Nephron progenitor cell (in vitro differentiated cells): ENCODE data around the gene GABRR1.

Source experiments
- DNase-seq: peaks from one replicate; pipeline ENCODE4 v3.0.0; 2021
- H3K27ac Mint-ChIP-seq: 2 replicates; pipeline ENCODE4 v1.8.0; 2021; ENCODE audit warnings: mild to moderate bottlenecking, moderate library complexity, mixed read lengths
- H3K27me3 Mint-ChIP-seq: 2 replicates; pipeline ENCODE4 v1.8.0; 2021; ENCODE audit warnings: mild to moderate bottlenecking, low read depth, mixed read lengths; ENCODE audit not compliant: poor library complexity
- H3K36me3 Mint-ChIP-seq: 2 replicates; pipeline ENCODE4 v1.8.0; 2021; ENCODE audit warnings: low read depth, mixed read lengths
- H3K4me1 Mint-ChIP-seq: 2 replicates; pipeline ENCODE4 v1.8.0; 2021; ENCODE audit warnings: mixed read lengths
- H3K4me3 Mint-ChIP-seq: 2 replicates; pipeline ENCODE4 v1.8.0; 2021; ENCODE audit warnings: mild to moderate bottlenecking, moderate library complexity, mixed read lengths
- H3K9me3 Mint-ChIP-seq: 2 replicates; pipeline ENCODE4 v1.8.0; 2021; ENCODE audit warnings: mild to moderate bottlenecking, moderate library complexity, mixed read lengths
- CTCF ChIP-seq: fragments of 200-600 bp; sonication (generic); IDR thresholded peaks from 2 replicates; pipeline ENCODE4 v1.5.0; 2021; ENCODE audit warnings: antibody characterized with exemption

GABRR1 gene

GRCh38 chr6:89194559-89194958, 22.6 kb downstream of the GABRR1 start:
- peaks cover 33% of the 10 kb centered on the region for H3K9me3 Mint-ChIP-seq
- DNase-seq = no peak
- H3K36me3 Mint-ChIP-seq = peaks cover 7% of the 10 kb centered on the region
- peaks cover 5% of the 10 kb centered on the region for H3K4me1 Mint-ChIP-seq
- TF ChIP-seq CTCF = no peak
- no peak overlapping the region for H3K27ac Mint-ChIP-seq
- H3K4me3 Mint-ChIP-seq = no peak overlapping the region
- peaks cover 7% of the 10 kb centered on the region for H3K27me3 Mint-ChIP-seq

GRCh38 chr6:89190741-89191140, 26.4 kb downstream of the GABRR1 start:
- H3K27me3 Mint-ChIP-seq = peaks cover 6% of the 10 kb centered on the region

GRCh38 chr6:89187504-89187903, 29.7 kb downstream of the GABRR1 start:
- H3K4me1 Mint-ChIP-seq = peaks cover 19% of the 10 kb centered on the region
- no peaks in the 10 kb centered on the region for H3K9me3 Mint-ChIP-seq
- no peak overlapping the region for H3K27ac Mint-ChIP-seq
- H3K27me3 Mint-ChIP-seq = peaks cover 18% of the 10 kb centered on the region
- H3K36me3 Mint-ChIP-seq = no peaks in the 10 kb centered on the region
- H3K4me3 Mint-ChIP-seq = no peak overlapping the region
- TF ChIP-seq CTCF = no peak
- DNase-seq = no peak

More at GRCh38 chr6:89190741-89191140, 26.4 kb downstream of the GABRR1 start:
- TF ChIP-seq CTCF = no peak
- Mint-ChIP-seq H3K36me3 (peaks cover 7% of the 10 kb centered on the region), H3K9me3 (peaks cover 24% of the 10 kb centered on the region), H3K4me3 (no peak overlapping the region), H3K27ac (no peak overlapping the region), H3K4me1 (peaks cover 14% of the 10 kb centered on the region)
- no peak for DNase-seq

GRCh38 chr6:89186762-89187161, 30.4 kb downstream of the GABRR1 start:
- H3K4me1 Mint-ChIP-seq = peaks cover 14% of the 10 kb centered on the region
- H3K4me3 Mint-ChIP-seq = no peak overlapping the region
- no peaks in the 10 kb centered on the region for H3K36me3 Mint-ChIP-seq
- peak; percentile 13 for DNase-seq
- H3K9me3 Mint-ChIP-seq = no peaks in the 10 kb centered on the region
- no peak for TF ChIP-seq CTCF
- peak overlapping the region; percentile 66 for H3K27ac Mint-ChIP-seq
- peaks cover 17% of the 10 kb centered on the region for H3K27me3 Mint-ChIP-seq

GRCh38 chr6:89184344-89184743, 32.8 kb downstream of the GABRR1 start:
- no peaks in the 10 kb centered on the region for H3K9me3 Mint-ChIP-seq
- no peak for TF ChIP-seq CTCF
- H3K4me1 Mint-ChIP-seq = peaks cover 14% of the 10 kb centered on the region
- H3K27me3 Mint-ChIP-seq = peaks cover 24% of the 10 kb centered on the region
- no peak overlapping the region for H3K4me3 Mint-ChIP-seq
- peak; percentile 21 for DNase-seq
- H3K36me3 Mint-ChIP-seq = no peaks in the 10 kb centered on the region
- no peak overlapping the region for H3K27ac Mint-ChIP-seq

GRCh38 chr6:89183294-89183693, 33.9 kb downstream of the GABRR1 start:
- H3K36me3 Mint-ChIP-seq = no peaks in the 10 kb centered on the region
- H3K27ac Mint-ChIP-seq = no peak overlapping the region
- DNase-seq = no peak
- no peaks in the 10 kb centered on the region for H3K9me3 Mint-ChIP-seq
- no peak overlapping the region for H3K4me3 Mint-ChIP-seq
- TF ChIP-seq CTCF = no peak
- peaks cover 24% of the 10 kb centered on the region for H3K27me3 Mint-ChIP-seq
- H3K4me1 Mint-ChIP-seq = peaks cover 14% of the 10 kb centered on the region
